ENCODE data around the gene FXR2. TPM values are rescaled to one million over a fixed set of nuclear protein-coding genes. Genes with fewer than 3 reads are reported as not detected.

FXR2 gene
- total RNA-seq, 1 donor from 2014 or later = 19.3 TPM

DNA sequence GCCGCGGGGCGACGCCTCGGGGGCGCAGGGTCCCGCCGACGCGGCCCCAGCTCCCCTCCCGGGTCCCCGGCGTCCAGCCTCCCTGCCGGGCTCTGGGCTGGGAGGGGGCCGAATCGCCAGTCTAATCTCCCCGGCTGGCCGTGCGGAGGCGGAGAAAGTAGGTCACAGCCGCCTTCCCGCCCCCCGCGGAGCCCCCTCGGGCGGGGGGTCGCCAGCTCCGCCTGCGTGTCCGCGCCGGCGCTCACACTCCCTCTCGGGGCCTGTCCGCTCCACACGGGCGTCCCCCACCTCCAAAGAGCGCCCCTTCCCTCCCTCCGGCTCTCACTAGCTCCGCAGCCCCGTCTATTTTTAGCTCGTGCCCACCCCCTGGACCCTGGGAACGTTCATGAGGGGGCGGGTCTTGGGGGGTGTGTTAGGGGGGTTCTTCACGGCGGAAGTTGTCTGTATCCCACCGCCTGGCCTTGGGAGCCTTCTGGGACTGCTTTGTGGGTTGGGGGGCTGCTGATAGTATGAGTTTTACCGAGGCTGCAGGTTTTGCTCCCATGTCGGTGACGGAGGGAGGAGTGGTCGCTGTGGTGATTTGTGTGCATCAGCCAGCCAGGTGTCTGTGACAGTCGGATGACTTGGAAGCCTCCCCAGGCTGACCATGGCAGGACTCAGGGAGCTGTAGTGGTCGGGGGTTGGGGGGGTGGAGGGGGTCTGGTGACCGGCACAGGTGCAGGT is 37.1 kb upstream of the FXR2 start:
- Histone ChIP-seq H3K4me1 (peaks cover 13 to 17% of the 10 kb centered on the region in 2 donors), H3K36me3 (no peaks in the 10 kb centered on the region), H3K27ac (peak overlapping the region in 1 of 2 donors; percentile 19), H3K9me3 (no peaks in the 10 kb centered on the region), H3K4me3 (peak overlapping the region; percentile 54 to 69), H3K27me3 (peaks cover 14% of the 10 kb centered on the region)
- intact Hi-C loops (cut with DNase I) = no loop called here
- no peak for DNase-seq (ENCODE audit: low spot score in 2 of 2)
- TF ChIP-seq, protein P1, sequence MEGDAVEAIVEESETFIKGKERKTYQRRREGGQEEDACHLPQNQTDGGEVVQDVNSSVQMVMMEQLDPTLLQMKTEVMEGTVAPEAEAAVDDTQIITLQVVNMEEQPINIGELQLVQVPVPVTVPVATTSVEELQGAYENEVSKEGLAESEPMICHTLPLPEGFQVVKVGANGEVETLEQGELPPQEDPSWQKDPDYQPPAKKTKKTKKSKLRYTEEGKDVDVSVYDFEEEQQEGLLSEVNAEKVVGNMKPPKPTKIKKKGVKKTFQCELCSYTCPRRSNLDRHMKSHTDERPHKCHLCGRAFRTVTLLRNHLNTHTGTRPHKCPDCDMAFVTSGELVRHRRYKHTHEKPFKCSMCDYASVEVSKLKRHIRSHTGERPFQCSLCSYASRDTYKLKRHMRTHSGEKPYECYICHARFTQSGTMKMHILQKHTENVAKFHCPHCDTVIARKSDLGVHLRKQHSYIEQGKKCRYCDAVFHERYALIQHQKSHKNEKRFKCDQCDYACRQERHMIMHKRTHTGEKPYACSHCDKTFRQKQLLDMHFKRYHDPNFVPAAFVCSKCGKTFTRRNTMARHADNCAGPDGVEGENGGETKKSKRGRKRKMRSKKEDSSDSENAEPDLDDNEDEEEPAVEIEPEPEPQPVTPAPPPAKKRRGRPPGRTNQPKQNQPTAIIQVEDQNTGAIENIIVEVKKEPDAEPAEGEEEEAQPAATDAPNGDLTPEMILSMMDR (IDR thresholded peaks at IDR 0.05) = no peak

DNA sequence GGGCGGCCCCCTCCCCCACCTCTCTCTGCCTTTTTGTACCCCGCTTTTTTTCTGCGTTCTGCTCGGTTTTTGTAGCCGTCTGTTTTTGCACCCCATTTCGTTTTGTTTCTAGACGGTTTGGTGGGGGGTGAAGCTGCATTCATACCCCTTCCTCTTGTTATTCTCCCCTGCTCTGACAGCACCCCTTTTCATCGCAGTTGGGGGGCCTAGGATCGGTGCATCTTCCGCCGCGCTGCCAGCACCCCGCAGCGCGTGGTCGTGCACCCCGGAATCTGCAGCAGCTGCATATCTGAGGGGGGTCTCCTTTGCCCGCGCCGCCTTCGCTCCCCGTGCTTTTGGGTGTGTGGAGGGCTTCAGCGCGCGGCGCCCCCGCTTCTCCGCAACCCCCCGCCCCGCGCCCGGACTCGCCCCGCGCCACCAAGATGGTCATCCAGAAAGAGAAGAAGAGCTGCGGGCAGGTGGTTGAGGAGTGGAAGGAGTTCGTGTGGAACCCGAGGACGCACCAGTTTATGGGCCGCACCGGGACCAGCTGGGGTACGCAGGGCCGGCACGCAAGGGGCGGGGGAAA is 36.5 kb upstream of the FXR2 start:
- intact Hi-C loops (cut with DNase I) = no loop called here
- Histone ChIP-seq H3K36me3 (no peaks in the 10 kb centered on the region), H3K9me3 (no peaks in the 10 kb centered on the region), H3K4me3 (peak overlapping the region; percentile 54 to 69), H3K4me1 (peaks cover 13 to 17% of the 10 kb centered on the region in 2 donors), H3K27me3 (peaks cover 14% of the 10 kb centered on the region), H3K27ac (no peak overlapping the region)
- DNase-seq (ENCODE audit: low spot score in 2 of 2) = no peak
- TF ChIP-seq, protein P1 (IDR thresholded peaks at IDR 0.05) = no peak

DNA sequence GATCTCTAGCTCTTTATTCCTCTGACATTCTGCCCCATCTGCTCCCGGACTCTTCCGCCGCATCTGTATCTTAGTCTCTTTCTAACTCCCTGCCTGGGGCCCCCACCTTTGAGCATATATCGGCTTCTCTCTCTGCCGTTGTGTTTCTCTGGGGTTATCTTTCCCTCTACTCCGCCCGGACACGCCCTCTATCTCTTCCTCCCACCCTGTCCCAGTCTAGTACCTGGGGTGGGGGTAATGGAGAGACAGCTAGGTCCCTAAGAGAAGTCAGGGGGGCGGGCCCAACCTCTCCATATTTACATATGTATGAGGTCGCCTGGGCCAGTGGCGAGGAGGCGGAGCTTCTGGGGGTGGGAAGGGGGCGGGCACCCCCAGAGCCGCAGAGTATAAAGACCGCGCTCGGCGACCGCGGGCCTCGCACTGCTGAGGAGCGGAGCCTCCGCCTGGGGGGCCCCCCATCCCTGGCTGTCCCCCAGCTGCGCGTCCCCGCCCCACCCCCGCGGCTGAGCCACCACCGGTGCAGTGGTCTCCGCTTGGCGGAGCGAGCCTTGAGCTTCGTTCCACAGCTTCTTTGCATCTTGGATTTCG is 35.9 kb upstream of the FXR2 start, which contains the start of gene ATP1B2:
Gene ATP1B2 (plus strand): TSS at position 418 of the 588 bp plus-strand sequence. CDS start 593 bp downstream, outside the sequence.
- peaks cover 14% of the 10 kb centered on the region for H3K27me3 ChIP-seq
- no peaks in the 10 kb centered on the region for H3K9me3 ChIP-seq
- intact Hi-C loops (cut with DNase I) = no loop called here
- H3K27ac ChIP-seq = peak within 1 kb of the TSS in 1 of 2 donors; percentile 19
- peak in 1 of 2 donors; percentile 73 for DNase-seq (ENCODE audit: low spot score in 2 of 2)
- TF ChIP-seq, protein P1 (IDR thresholded peaks at IDR 0.05) = no peak
- peaks cover 13 to 17% of the 10 kb centered on the region in 2 donors for H3K4me1 ChIP-seq
- no peaks in the 10 kb centered on the region for H3K36me3 ChIP-seq
- peak within 1 kb of the TSS; percentile 54 to 69 for H3K4me3 ChIP-seq

DNA sequence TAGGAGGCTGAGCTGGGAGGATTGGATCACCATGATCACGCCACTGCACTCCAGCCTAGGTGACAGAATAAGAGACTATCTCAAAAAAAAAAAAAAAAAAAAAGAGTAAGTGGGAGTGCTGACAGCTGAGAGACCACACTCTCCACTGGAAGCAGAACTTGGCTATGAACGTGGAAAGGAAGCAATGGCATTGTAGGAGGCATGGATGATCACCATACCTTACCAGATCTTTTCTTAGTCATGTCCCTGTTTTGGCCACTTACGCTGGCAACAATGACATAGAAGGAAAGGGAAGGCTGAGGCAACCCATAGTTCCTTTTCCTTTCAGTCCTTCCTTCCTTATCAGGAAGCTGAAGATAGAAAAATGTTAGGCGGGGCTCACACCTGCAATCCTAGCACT is 32.3 kb upstream of the FXR2 start:
- no peak overlapping the region for H3K27ac ChIP-seq
- peaks cover 13 to 17% of the 10 kb centered on the region in 2 donors for H3K4me1 ChIP-seq
- DNase-seq (ENCODE audit: low spot score in 2 of 2) = no peak
- TF ChIP-seq, protein P1 (IDR thresholded peaks at IDR 0.05) = no peak
- H3K36me3 ChIP-seq = no peaks in the 10 kb centered on the region
- H3K4me3 ChIP-seq = no peak overlapping the region
- intact Hi-C loops (cut with DNase I) = no loop called here
- no peaks in the 10 kb centered on the region for H3K9me3 ChIP-seq
- H3K27me3 ChIP-seq = peaks cover 14% of the 10 kb centered on the region

DNA sequence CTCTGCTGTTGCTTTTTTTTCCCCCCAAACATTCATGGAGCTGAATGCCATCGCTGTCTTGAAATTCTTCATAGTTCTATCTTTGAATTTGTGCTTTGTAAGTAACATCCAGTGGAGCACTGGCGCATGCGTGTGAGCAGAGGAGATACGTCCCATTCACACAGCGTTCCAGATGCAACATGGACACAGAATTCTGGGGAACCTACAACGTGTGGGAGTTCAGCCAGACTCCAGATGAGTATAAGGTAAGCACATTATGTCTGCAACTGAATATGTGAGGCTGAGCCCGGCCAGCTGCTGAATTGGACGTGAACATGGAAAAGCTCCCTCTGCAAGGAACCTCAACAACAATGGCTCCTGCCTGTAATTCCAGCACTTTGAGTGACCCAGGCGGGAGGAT is 31.8 kb upstream of the FXR2 start:
- Histone ChIP-seq H3K4me1 (peaks cover 9 to 13% of the 10 kb centered on the region in 2 donors), H3K36me3 (no peaks in the 10 kb centered on the region), H3K27me3 (peaks cover 10% of the 10 kb centered on the region), H3K27ac (no peak overlapping the region), H3K9me3 (no peaks in the 10 kb centered on the region), H3K4me3 (no peak overlapping the region)
- TF ChIP-seq, protein P1 (IDR thresholded peaks at IDR 0.05) = no peak
- DNase-seq (ENCODE audit: low spot score in 2 of 2) = no peak
- intact Hi-C loops (cut with DNase I) = no loop called here

Measured in ascending aorta (tissue), 2 donors.